Ishikawa (cell line): Measurements from ENCODE around the gene MRPS24.

ENCODE experiments used
- CEBPB ChIP-seq: IDR thresholded peaks from 2 replicates; pipeline ENCODE4 v1.6.1; 2012
- CREB1 ChIP-seq: IDR thresholded peaks from 2 replicates; pipeline ENCODE4 v1.6.1; 2012; ENCODE audit warnings: low read depth
- EGR1 ChIP-seq: IDR thresholded peaks from 2 replicates; pipeline ENCODE4 v1.6.1; 2012
- EP300 ChIP-seq: IDR thresholded peaks from 2 replicates; pipeline ENCODE4 v1.6.1; 2012; ENCODE audit warnings: borderline replicate concordance
- FOXM1 ChIP-seq: IDR thresholded peaks from 2 replicates; pipeline ENCODE4 v1.6.1; 2012; ENCODE audit warnings: low read depth, borderline replicate concordance
- NFIC ChIP-seq: IDR thresholded peaks from 2 replicates; pipeline ENCODE4 v1.6.1; 2012
- RAD21 ChIP-seq: IDR thresholded peaks from 2 replicates; pipeline ENCODE4 v1.6.1; 2012; ENCODE audit warnings: low read depth
- TAF1 ChIP-seq: IDR thresholded peaks from 2 replicates; pipeline ENCODE4 v1.6.1; 2012; ENCODE audit warnings: low read depth, mild to moderate bottlenecking
- TCF12 ChIP-seq: IDR thresholded peaks from 2 replicates; pipeline ENCODE4 v1.6.1; 2012; ENCODE audit warnings: low read depth
- TEAD4 ChIP-seq: IDR thresholded peaks from 2 replicates; pipeline ENCODE4 v1.6.1; 2012
- YY1 ChIP-seq: IDR thresholded peaks from 2 replicates; pipeline ENCODE4 v1.6.1; 2012; ENCODE audit warnings: low read depth
- ZBTB7A ChIP-seq: IDR thresholded peaks from 2 replicates; pipeline ENCODE4 v1.6.1; 2012; ENCODE audit warnings: low read depth
- TF ChIP-seq, protein P1 (sequence below): IDR thresholded peaks from 2 replicates; pipeline ENCODE4 v1.6.1; 2012
- TF ChIP-seq, protein P2 (sequence below): IDR thresholded peaks from 2 replicates; pipeline ENCODE4 v1.6.1; 2012; ENCODE audit warnings: low read depth, mild to moderate bottlenecking
- TF ChIP-seq, protein P3 (sequence below): IDR thresholded peaks from 2 replicates; pipeline ENCODE4 v1.6.1; 2012

The MRPS24 gene

DNA sequence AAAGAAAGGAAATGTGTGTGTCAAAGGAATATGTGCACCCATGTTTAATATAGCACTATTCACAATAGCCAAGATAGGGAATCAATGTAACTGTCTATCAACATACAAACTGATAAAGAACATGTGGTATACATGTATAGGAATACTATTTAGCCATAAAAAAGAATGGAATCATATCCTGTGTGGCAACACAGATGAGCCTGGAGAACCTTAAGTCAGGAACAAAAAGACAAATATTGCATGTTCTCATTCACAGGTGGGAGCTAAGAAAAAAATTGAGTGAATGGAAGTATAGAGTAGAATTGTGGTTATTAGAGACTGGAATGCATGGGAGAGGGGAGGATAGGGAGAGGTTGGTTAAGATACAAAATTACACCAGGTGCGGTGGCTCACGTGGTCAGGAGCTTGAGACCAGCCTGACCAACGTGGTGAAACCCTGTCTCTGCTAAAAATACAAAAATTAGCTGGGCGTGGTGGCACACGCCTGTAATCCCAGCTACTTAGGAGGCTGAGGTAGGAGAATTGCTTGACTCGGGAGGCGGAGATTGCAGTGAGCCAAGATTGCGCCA lies 26.6 kb upstream of the MRPS24 start:
- TF ChIP-seq TCF12 = no peak

DNA sequence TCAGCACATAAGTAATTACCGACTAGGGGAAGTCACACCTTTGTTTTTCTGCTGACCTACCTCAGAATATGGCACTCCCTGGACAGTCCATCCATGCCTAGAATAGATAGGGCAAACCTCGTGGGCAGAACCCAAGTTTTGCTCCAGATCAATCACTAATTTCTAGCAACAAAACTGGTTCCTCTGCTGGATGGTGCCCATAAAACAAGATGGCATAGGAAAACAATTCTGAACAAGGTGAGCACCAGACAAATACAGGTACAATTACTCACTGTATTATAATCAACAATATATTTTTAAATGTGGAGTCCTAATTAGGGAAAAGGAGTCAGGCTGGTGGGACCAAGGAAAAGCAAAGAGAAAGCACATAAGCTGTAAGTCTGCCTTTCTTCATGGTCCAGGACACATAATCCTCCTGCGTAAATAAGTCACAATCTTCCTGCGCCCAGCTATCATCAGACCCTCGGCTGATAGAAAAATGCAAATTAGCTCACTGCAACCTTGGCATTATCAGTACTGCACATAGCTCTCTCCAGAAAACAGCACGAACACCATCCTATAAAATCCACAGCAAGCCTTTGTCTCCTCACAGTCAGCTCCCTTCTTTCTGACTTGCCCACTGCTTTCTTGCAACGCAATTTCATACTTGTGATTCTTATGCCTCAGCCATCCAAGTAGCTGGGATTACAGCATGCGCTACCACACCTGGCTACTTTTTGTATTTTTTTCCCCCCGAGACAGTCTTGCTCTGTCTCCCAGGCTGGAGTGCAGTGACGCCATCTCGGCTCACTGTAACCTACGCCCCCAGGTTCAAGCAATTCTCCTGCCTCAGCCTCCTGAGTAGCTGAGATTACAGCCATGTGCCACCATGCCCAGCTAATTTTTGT lies 22.0 kb upstream of the MRPS24 start:
- TF ChIP-seq, protein P1, sequence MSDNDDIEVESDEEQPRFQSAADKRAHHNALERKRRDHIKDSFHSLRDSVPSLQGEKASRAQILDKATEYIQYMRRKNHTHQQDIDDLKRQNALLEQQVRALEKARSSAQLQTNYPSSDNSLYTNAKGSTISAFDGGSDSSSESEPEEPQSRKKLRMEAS = no peak
- TF ChIP-seq ZBTB7A (no peak), YY1 (no peak), EGR1 (no peak), CREB1 (no peak), FOXM1 (no peak), TAF1 (no peak), CEBPB (no peak)
- TF ChIP-seq, protein P2, sequence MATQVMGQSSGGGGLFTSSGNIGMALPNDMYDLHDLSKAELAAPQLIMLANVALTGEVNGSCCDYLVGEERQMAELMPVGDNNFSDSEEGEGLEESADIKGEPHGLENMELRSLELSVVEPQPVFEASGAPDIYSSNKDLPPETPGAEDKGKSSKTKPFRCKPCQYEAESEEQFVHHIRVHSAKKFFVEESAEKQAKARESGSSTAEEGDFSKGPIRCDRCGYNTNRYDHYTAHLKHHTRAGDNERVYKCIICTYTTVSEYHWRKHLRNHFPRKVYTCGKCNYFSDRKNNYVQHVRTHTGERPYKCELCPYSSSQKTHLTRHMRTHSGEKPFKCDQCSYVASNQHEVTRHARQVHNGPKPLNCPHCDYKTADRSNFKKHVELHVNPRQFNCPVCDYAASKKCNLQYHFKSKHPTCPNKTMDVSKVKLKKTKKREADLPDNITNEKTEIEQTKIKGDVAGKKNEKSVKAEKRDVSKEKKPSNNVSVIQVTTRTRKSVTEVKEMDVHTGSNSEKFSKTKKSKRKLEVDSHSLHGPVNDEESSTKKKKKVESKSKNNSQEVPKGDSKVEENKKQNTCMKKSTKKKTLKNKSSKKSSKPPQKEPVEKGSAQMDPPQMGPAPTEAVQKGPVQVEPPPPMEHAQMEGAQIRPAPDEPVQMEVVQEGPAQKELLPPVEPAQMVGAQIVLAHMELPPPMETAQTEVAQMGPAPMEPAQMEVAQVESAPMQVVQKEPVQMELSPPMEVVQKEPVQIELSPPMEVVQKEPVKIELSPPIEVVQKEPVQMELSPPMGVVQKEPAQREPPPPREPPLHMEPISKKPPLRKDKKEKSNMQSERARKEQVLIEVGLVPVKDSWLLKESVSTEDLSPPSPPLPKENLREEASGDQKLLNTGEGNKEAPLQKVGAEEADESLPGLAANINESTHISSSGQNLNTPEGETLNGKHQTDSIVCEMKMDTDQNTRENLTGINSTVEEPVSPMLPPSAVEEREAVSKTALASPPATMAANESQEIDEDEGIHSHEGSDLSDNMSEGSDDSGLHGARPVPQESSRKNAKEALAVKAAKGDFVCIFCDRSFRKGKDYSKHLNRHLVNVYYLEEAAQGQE = no peak
- TF ChIP-seq, protein P3, sequence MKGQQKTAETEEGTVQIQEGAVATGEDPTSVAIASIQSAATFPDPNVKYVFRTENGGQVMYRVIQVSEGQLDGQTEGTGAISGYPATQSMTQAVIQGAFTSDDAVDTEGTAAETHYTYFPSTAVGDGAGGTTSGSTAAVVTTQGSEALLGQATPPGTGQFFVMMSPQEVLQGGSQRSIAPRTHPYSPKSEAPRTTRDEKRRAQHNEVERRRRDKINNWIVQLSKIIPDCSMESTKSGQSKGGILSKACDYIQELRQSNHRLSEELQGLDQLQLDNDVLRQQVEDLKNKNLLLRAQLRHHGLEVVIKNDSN = no peak

DNA sequence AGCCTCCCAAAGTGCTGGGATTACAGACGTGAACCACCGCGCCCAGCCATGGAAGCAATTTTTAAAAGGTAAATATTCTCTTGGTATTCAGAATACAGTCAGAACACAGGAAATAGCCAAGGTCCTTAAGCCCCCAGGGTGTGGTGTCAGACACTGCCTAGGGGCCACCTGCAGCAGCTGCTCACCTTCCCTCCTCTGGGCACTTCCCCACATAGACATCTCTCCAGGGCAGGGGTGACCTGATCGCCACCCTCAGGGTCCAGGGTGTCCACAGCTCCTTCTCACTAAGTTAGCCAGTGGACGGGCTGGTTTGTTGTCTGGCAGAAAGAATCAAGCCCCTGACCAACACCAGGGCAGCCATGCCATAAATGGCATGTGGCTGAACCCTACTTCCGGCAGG lies 21.2 kb upstream of the MRPS24 start:
- TF ChIP-seq TEAD4 (no peak), TAF1 (no peak)

DNA sequence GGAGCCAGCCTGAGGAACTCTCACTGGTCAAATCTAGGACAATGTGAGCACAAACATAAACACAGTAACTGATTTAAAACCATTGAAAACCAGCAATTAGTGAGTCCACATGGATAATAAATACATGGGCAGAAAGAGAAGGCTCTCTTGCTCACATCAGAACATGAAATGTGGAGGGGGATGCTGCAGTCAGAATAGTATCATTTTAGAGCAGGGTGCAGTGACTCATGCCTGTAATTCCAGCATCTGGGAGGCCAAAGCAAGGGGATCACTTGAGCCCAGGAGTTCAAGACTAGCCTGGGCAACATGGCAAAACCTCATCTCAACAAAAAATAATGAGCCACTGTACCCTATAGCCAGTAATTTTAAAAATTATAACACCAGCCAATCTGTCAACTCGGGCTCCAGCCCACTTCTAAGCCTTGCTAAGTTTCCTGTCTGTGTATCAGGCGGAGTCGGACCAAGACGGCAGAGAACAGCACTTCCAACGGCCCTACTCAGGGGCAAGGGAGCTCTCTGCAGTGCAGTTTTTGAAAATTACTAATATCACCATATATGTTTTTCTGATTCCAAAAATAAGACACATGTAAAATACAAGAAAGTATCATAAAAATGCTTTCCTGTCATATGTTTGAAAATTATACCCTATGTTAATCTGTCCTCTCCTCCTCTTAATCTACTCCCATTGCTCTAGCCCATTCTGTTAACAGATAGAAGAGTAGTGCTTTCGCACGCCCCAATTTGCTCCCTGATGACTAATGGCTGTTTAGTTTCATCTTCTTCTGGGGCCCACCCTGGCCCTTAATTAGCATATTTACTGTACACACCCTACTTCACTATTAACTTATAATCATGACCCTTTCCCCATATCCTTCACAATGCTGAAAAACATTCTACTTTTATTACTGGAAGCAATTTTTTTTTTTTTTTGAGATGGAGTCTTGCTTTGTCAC lies 20.0 kb upstream of the MRPS24 start:
- TF ChIP-seq, protein P2 = no peak
- TF ChIP-seq ZBTB7A (no peak), EGR1 (no peak), NFIC (no peak), TCF12 (no peak), CREB1 (no peak), RAD21 (no peak), FOXM1 (no peak), EP300 (no peak), TAF1 (no peak), CEBPB (no peak), TEAD4 (no peak), YY1 (no peak)
- TF ChIP-seq, protein P3 = no peak
- TF ChIP-seq, protein P1 = no peak

DNA sequence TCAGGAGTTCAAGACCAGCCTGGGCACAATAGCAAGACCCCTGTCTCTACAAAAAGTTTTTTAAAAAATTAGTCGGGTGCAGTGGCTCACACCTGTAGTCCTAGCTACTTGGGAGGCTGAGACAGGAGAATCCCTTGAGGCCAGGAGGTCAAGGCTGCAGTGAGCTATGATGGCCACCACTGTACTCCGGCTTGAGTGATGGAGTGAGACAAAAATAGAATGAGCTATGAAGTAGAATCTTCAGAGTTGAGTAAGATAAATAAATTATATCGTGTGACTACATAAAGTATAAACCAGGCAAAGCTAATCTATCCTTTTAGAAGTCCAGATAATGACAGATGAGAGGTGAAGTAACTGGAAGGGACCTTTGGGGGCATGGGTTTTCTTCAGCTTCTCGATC lies 15.3 kb upstream of the MRPS24 start:
- TF ChIP-seq CREB1 (no peak), TEAD4 (no peak), CEBPB (no peak), NFIC (no peak), YY1 (no peak), ZBTB7A (no peak)
- TF ChIP-seq, protein P2 = no peak
- TF ChIP-seq, protein P3 = no peak
- TF ChIP-seq, protein P1 = no peak
